Nephron (organoid): ENCODE measurements around the gene EDIL3.

ENCODE experiments used
- H3K27ac Mint-ChIP-seq, 3 experiments: 2 replicates each; pipeline ENCODE4 v1.8.0; 2020; ENCODE audit warnings: mixed read lengths in 3 of 3, mild to moderate bottlenecking in 2 of 3, moderate library complexity in 1 of 3
- H3K27me3 Mint-ChIP-seq: 2 replicates; pipeline ENCODE4 v1.8.0; 2021; ENCODE audit warnings: low read depth, mild to moderate bottlenecking, moderate library complexity, mixed read lengths
- H3K36me3 Mint-ChIP-seq: 2 replicates; pipeline ENCODE4 v1.8.0; 2020; ENCODE audit warnings: low read depth, mixed read lengths
- H3K4me1 Mint-ChIP-seq: 2 replicates; pipeline ENCODE4 v1.8.0; 2020; ENCODE audit warnings: mixed read lengths
- H3K4me3 Mint-ChIP-seq, 3 experiments: 2 replicates each; pipeline ENCODE4 v1.8.0; 2020; ENCODE audit warnings: mild to moderate bottlenecking in 3 of 3, mixed read lengths in 3 of 3, moderate library complexity in 2 of 3
- H3K9me3 Mint-ChIP-seq: 2 replicates; pipeline ENCODE4 v1.8.0; 2020; ENCODE audit warnings: mixed read lengths
- CTCF ChIP-seq, 3 experiments: fragments of 200-600 bp; sonication (generic); IDR thresholded peaks; one replicate each; pipeline ENCODE4 v1.5.0; 2021; ENCODE audit warnings: antibody characterized with exemption in 3 of 3; ENCODE audit not compliant: unreplicated experiment in 3 of 3

Gene EDIL3

GRCh38 chr5:84257061-84257460 lies 127.6 kb downstream of the EDIL3 start:
- no peak for TF ChIP-seq CTCF (IDR thresholded peaks at IDR 0.05; ENCODE audit: unreplicated experiment in 3 of 3)
- H3K4me3 Mint-ChIP-seq = no peak overlapping the region
- H3K36me3 Mint-ChIP-seq = peaks cover 8% of the 10 kb centered on the region
- peaks cover 14% of the 10 kb centered on the region for H3K4me1 Mint-ChIP-seq
- H3K27me3 Mint-ChIP-seq = no peaks in the 10 kb centered on the region
- no peak overlapping the region for H3K27ac Mint-ChIP-seq
- no peaks in the 10 kb centered on the region for H3K9me3 Mint-ChIP-seq

- Mint-ChIP-seq H3K36me3 (peaks cover 8% of the 10 kb centered on the region), H3K4me1 (peaks cover 10% of the 10 kb centered on the region), H3K27me3 (no peaks in the 10 kb centered on the region), H3K27ac (no peak overlapping the region), H3K9me3 (no peaks in the 10 kb centered on the region), H3K4me3 (no peak overlapping the region)
- TF ChIP-seq CTCF (IDR thresholded peaks at IDR 0.05; ENCODE audit: unreplicated experiment in 3 of 3) = no peak
Measured at GRCh38 chr5:84255315-84255714, 129.4 kb downstream of the EDIL3 start.

- H3K27ac Mint-ChIP-seq = no peak overlapping the region
- no peaks in the 10 kb centered on the region for H3K4me1 Mint-ChIP-seq
- H3K27me3 Mint-ChIP-seq = no peaks in the 10 kb centered on the region
- peaks cover 8% of the 10 kb centered on the region for H3K36me3 Mint-ChIP-seq
- no peaks in the 10 kb centered on the region for H3K9me3 Mint-ChIP-seq
- H3K4me3 Mint-ChIP-seq = no peak overlapping the region
- TF ChIP-seq CTCF (IDR thresholded peaks at IDR 0.05; ENCODE audit: unreplicated experiment in 3 of 3) = no peak
Measured at GRCh38 chr5:84253946-84254345, 130.7 kb downstream of the EDIL3 start.

GRCh38 chr5:84251503-84251902 lies 133.2 kb downstream of the EDIL3 start:
- no peak overlapping the region for H3K4me3 Mint-ChIP-seq
- no peaks in the 10 kb centered on the region for H3K9me3 Mint-ChIP-seq
- no peaks in the 10 kb centered on the region for H3K27me3 Mint-ChIP-seq
- H3K36me3 Mint-ChIP-seq = no peaks in the 10 kb centered on the region
- TF ChIP-seq CTCF (IDR thresholded peaks at IDR 0.05; ENCODE audit: unreplicated experiment in 3 of 3) = no peak
- H3K27ac Mint-ChIP-seq = no peak overlapping the region
- H3K4me1 Mint-ChIP-seq = no peaks in the 10 kb centered on the region

GRCh38 chr5:84249918-84250630 lies 134.6 kb downstream of the EDIL3 start:
- H3K9me3 Mint-ChIP-seq = no peaks in the 10 kb centered on the region
- no peak for TF ChIP-seq CTCF (IDR thresholded peaks at IDR 0.05; ENCODE audit: unreplicated experiment in 3 of 3)
- no peaks in the 10 kb centered on the region for H3K36me3 Mint-ChIP-seq
- no peak overlapping the region for H3K27ac Mint-ChIP-seq
- no peaks in the 10 kb centered on the region for H3K27me3 Mint-ChIP-seq
- H3K4me3 Mint-ChIP-seq = no peak overlapping the region
- no peaks in the 10 kb centered on the region for H3K4me1 Mint-ChIP-seq

- Mint-ChIP-seq H3K4me1 (no peaks in the 10 kb centered on the region), H3K36me3 (no peaks in the 10 kb centered on the region), H3K4me3 (no peak overlapping the region), H3K9me3 (no peaks in the 10 kb centered on the region), H3K27ac (no peak overlapping the region), H3K27me3 (no peaks in the 10 kb centered on the region)
- TF ChIP-seq CTCF (IDR thresholded peaks at IDR 0.05; ENCODE audit: unreplicated experiment in 3 of 3) = no peak
Measured at GRCh38 chr5:84248013-84248412, 136.7 kb downstream of the EDIL3 start.
